Activated effector memory CD4-positive, alpha-beta T cell treated with anti-CD3 and anti-CD28 coated beads, Interleukin-2, amount 50 U/mL, for 16 hours (primary cell): Measurements from ENCODE around the gene DCLRE1B.
A peak's percentile ranks its signal among the peaks of the same experiment; 100 is the strongest.

Experiments
- DNase-seq: peaks from one replicate; pipeline ENCODE4 v3.0.0-alpha.2; 2020

The DCLRE1B gene

GRCh38 chr1:113887402-113888175 is 17.5 kb upstream of the DCLRE1B start, which contains the start of gene BCL2L15:
Gene BCL2L15, minus strand, starts transcription at chr1:113887581. Its CDS starts 206 bp downstream, at chr1:113887375.
- no peak for DNase-seq

GRCh38 chr1:113890816-113891215 is 14.3 kb upstream of the DCLRE1B start:
- DNase-seq: no peak

- no peak for DNase-seq
These were observed 13.4 kb upstream of the DCLRE1B start for GRCh38 chr1:113891631-113892220.

DNA sequence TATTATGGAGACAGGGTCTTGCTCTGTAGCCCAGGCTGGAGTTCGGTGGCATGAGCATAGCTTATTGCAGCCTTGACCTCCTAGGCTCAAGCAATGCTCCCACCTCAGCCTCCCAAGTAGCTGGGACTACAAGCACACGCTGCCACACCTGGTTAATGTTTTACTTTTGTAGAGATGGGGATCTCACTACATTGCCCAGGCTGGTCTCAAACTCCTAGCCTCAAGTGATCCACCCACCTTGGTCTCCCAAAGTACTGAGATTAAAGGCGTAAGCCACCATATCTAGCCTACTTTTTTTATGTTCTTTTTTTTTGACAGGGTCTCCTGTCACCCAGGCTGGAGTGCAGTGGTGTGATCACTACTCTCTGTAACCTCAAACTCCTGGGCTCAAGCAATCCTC is 11.9 kb upstream of the DCLRE1B start:
- no peak for DNase-seq

DNA sequence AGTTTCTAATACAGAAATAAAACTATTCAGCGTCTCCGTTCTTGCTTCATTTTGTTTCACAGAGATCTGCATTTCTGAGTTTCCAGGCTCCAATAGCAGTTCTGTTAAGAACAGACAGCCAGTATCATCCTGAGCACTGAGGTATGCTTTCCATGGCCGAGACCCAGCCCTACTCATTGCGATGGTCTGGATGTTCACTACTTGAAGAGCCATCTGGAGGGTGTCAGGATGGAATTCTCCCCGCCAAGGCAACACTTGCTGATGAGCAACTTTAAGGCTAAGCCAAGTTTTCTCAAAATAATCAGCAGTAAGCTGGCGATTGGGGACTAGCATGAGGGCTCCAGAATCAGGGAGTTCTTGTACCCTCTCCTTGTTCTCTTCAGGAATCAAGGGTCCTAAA is 10.0 kb upstream of the DCLRE1B start:
- DNase-seq: no peak

- no peak for DNase-seq
These were observed 9.2 kb upstream of the DCLRE1B start for GRCh38 chr1:113895961-113896360.

DNA sequence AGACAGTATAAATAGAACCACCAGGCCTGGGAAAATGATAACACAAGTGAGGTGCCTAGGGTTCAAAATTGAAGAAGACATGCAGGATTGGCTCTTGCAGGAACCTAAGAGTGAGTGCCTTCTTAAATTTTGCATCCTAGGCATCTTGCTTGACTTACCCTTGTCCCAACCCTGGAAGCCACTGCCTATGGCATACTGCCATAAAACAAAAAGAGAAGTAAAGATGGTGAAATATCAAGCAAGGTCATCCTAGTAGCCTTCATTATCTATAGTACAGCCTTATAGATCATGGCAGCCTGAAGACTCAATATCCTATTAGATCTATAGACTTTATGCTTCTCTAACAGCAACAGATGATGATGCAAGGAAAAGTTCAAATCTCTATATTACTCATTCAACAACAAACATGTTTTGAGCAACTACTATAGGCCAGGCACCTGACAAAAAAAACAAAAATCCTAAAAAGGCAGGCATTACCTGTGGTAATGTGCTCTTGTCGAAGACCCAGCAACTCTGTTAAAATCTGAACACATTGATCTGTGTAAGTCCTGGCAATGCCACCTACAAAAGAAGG is 6.8 kb upstream of the DCLRE1B start:
- no peak for DNase-seq

- DNase-seq: no peak
These were observed 6.0 kb upstream of the DCLRE1B start for GRCh38 chr1:113899111-113899510.

DNA sequence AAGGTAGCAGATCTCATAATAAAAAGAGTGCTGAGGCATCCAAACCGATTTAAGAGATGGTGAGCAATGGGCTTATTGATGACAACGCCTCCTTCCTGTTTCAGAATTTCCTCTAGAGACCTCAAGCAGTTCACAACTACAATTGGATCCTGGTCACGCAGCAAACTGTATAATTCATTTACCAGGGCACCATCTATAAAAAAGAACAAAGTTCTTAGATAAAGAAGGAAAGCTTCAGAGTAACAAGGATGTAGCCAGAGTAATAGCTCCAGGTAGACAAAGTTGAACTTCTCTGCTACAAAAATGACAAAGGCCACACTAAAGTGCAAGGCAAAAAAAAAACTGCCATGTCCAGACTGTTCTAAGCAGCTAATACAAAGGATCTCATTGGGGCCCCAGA is 3.9 kb upstream of the DCLRE1B start:
- DNase-seq: no peak

DNA sequence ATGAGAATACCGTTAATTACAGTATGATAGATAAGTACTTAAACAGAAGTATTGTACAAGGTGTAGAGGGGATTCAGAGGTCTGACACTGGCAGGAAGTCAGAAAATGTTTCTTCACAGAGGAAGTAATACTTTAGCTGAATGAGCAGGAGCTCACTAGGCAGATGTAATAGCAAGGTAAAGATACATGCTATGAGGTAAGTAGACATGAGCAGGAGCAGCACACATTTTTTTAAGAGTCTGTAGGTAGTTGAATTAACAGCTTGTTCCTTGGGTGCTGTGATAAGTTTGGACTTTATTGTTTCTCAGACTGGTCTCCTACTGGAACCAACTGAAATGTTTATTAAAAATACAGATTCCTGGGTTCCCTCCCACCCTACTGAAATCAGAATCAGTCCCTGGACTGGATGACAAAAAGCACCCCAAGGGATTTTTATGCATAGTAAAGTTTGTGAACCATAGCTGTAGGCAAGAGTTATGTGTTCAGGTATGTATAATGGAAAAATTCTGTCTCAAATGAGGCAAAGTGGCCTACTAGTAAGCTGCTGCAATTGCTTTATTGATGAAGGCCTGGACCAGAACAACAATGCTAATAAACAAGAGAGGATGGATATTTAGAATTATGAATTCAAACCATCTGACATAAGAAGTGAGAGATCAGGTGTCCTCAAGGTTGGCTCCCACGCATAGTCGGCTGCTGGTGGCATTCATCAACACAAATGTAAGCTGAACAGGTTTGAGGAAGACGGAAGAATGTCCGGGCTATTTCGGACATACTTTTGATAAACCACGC is 1.4 kb upstream of the DCLRE1B start:
- DNase-seq: peak; percentile 67

- DNase-seq: no peak
These were observed 843 bp upstream of the DCLRE1B start for GRCh38 chr1:113904293-113904673.

DNA sequence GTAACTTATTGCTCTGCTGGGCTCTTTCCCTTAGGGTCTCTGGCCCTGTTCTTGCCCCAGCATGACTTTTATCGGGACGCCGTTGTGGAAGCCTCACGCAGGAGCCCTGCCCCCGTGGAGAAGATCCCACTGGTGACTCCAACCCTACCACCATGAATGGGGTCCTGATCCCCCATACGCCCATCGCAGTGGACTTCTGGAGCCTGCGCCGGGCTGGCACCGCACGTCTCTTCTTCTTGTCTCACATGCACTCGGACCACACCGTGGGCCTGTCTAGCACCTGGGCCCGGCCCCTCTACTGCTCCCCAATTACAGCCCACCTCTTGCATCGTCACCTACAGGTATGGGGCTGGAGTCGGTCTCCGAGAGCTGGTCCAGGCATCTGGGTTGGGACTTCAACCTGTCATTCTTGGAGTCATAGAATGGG is 322 bp downstream of the DCLRE1B start:
- no peak for DNase-seq

DNA sequence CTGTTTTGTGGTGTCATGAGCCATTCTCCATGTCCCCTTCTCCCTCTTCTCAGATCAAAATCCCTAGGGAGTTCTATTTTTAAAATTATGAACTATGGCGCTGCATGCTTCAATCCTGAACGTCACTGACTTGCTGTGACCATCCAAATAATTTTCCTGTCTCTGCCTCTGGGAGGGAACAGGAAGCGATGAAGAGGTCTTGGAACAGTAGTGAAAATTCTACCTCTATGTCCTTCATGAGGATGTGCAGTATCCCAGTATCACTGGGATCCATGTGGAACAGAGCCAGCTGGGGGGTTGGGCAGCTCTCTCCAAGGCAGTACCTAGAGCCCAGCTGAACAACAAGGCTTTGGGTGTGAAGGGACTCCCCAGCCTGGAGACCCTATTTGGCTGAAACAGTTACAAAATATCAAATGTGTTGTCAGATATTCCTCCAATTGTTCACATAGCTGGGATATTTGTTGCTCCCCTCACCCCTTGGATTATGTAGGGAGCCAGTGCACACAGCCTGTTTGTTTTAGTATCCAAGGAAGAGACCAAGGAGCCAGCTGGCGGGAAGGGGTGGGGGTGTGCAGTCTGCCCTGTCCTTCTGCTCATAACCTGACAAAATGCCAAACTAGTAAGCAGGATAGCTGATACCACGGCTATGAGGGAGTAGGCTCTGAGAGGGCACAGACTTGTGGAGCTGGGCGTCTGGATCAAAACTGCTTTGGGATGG is 7.6 kb downstream of the DCLRE1B start:
- DNase-seq: no peak

- DNase-seq: no peak
These were observed 8.2 kb downstream of the DCLRE1B start for GRCh38 chr1:113913312-113913668.

DNA sequence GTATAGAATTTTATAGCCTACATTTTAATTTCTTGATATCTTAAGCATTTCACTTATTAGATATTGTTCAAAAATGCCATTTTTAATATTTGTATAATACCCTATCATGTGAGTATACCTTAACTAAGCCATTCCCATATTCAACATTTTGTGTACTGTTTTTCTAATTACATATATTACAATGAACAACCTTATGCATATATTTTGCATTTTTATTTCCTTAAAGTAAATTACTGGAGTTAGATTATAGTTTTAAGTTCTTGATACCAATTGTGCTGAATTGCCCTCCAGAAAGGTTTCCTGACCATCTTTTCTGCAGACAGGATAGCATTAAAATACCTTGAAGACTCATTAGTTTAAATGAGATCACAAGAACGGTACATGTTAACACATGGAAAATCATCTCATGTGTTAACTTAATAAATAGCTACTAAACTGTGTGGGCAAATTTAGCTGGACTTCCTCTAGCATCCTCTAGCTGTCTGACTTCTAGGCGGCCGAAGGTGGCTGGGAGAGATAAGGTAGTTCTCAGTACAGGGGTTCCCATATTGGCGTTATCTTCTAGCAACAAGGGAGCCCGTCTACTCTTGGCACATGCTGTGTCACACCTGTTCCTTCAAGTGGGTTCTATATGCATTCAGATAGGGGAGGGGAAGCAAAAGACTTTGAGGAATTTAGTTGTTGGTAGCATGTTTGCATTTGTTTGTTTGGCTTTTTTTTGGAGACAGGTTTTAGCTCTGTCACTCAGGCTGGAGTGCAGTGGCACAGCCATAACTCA is 8.9 kb downstream of the DCLRE1B start:
- DNase-seq: no peak

DNA sequence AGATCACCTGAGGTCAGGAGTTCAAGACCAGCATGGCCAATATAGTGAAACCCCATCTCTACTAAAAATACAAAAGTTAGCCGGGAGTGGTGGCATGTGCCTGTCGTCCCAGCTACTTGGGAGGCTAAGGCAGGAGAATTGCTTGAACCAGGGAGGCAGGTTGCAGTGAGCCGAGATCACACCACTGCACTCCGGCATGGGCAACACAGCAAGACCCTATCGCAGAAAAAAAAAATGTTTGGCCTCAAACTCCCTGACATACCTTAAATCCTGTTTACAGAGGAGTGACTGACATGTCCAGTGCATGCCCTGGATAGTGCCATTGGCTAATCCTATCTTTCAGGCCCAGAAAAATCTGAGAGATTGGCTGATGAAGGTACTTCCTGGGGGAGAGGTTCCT is 11.8 kb downstream of the DCLRE1B start:
- no peak for DNase-seq

GRCh38 chr1:113917400-113918082 is 12.4 kb downstream of the DCLRE1B start:
- DNase-seq: no peak

GRCh38 chr1:113918243-113918642 is 13.1 kb downstream of the DCLRE1B start:
- no peak for DNase-seq

DNA sequence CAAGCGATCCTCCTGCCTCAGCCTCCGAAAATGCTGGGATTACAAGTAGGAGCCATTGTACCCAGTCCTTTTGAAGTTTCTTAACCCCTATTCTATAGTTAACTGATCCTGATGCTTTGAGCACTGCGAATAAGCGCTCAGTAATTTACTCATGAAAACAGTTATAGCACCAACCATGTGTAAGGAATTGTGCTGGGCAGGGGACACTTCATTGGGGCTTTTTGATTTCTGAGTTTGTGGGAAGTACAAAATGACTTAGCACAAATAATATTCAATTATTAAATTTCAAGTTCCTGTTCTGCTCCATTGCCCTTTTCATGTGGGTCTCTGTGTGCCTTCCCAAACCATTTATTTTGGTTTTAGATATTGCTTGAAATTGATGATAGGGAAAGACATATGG is 17.8 kb downstream of the DCLRE1B start:
- no peak for DNase-seq

DNA sequence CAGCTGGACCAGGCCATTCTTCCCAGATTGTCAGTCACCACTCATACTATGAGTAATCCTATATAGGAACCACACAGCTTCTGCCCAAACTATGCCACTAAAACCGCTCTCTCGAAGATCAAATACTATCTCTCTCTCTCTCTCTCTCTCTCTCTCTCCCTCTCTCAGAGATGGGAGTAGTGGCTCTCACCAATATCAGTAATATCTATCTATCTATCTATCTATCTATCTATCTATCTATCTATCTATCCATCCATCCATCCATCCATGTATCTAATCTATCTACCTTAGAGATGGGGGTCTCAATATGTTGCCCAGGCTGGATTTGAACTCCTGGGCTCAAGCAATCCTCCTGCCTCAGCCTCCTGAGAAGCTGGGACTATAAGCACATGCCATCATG is 19.3 kb downstream of the DCLRE1B start:
- no peak for DNase-seq

- no peak for DNase-seq
These were observed 23.2 kb downstream of the DCLRE1B start for GRCh38 chr1:113928187-113928930.
